Measurements from ENCODE around the gene PLK3. TPM values are rescaled to one million over a fixed set of nuclear protein-coding genes. Genes with fewer than 3 reads are reported as not detected.
A peak's percentile ranks its signal among the peaks of the same experiment; 100 is the strongest.

The PLK3 gene
- total and polyA plus RNA-seq, 9 of the 15 experiments (the other 6 are each of a cell fraction or from before 2014, with no cell fraction given): 0.52 to 22.7 (median 11.0) TPM

DNA sequence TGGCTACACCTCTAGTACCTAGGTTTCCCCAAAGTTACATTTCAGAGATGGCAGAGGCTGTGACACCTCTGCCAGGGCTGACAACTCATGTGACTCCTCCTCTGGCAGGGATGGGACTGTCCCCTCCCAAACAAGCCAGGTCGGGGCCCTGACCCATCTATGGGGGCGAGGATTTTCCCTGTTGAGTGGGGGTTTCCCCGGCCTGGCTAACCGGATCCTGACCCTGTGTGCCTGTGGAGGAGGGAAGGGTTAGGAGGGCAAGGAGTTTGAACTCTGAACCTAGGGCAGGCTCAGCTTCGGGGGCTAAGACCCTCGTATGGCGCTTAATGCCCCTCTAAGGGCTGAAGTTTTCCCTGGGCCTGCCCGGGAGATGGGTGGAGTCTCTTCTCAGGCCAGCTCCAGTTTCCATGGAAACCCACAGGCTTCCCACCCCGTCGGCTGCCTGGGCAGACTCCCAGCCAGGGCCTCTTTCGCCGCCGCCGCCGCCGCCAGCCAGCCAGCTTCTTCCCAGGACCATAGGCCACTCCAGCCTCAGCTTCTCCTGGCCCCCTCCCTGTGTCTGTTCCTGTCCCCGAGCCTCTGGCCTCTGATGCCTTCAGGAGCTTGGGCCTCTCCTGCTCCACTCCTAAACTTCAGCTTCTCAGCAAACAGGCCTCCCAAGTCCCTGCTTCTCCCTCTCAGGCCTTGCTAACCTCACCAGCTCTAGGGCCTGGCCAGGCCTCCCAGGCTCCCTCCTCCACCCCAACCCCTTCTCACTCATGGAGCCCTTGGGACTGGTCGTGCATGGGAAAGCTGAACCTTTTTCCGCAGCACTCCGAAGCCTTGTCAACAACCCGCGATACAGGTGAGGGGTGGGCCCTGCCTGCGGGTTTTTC is 8.1 kb downstream of the PLK3 start, which contains the start of gene BTBD19:
BTBD19 (plus strand) TSS at position 461 of the 875 bp plus-strand sequence; CDS start at position 759, 298 bp downstream.
- BruUV-seq (replicated peaks): no TSS peak
- peaks cover 36% of the 10 kb centered on the region; the same call in 2 of the 3 replicates for H3K36me3 ChIP-seq (ENCODE audit: control insufficient read depth, insufficient read depth, low read length)
- peak within 1 kb of the TSS; percentile 96 for H2AFZ ChIP-seq (ENCODE audit: low read depth, low read length)
- CTCF ChIA-PET (ENCODE audit: low intra/inter-chr PET ratio): no interaction called here
- in situ Hi-C loops (cut with MboI): loop anchor here (10.0 kb wide), 1 partner anchor 687 kb away; the partner anchor contains the start of gene TESK2
- H3K9me1 ChIP-seq (ENCODE audit: control insufficient read depth, insufficient read depth, low read length): peaks cover 6% of the 10 kb centered on the region
- H3K9ac ChIP-seq (ENCODE audit: insufficient read depth in 1 of 2, low read depth in 2 of 2, low read length in 2 of 2): peak within 1 kb of the TSS; percentile 86 to 92
- DNase-seq (ENCODE audit: extremely low read depth in 1 of 4, low spot score in 3 of 4) (peak; percentile 74 to 89 (median 82)), FAIRE-seq (peak; percentile 37), ATAC-seq (peak; percentile 52)
- intact Hi-C loops (cut with micrococcal nuclease): loop anchor here (10.0 kb wide), 1 partner anchor 173 kb away; no protein-coding TSS in a partner anchor
- peaks cover 59 to 72% of the 10 kb centered on the region in 2 experiments for H3K4me1 ChIP-seq (replicated peaks in 1 of 2; ENCODE audit: control insufficient read depth in 2 of 2, insufficient read depth in 2 of 2, low read length in 2 of 2)
- no peaks in the 10 kb centered on the region for H4K20me1 ChIP-seq (replicated peaks; ENCODE audit: control insufficient read depth, insufficient read depth, low read length)
- H3K4me2 ChIP-seq (ENCODE audit: insufficient read depth, low read length): peak within 1 kb of the TSS; percentile 80
- peak within 1 kb of the TSS; percentile 30 for H3K4me3 ChIP-seq
- no peaks in the 10 kb centered on the region for H3K27me3 ChIP-seq (ENCODE audit: control insufficient read depth in 2 of 2, insufficient read depth in 2 of 2, low read length in 2 of 2)
- POLR2A ChIA-PET: interaction anchor here (0.6 to 16.9 kb wide), 26 partner anchors 8 to 498 kb away, joined by 3 to 594 read pairs (median 4); partner anchors contain the start of genes BEST4, HECTD3, PLK3 and RNU5D-1
- 19% methylated on average over 23 of the region's 23 CpGs for WGBS (ENCODE audit: insufficient coverage, low coverage, missing lambda C conversion rate)
- peaks cover 16% of the 10 kb centered on the region; the same call in 1 of the 3 replicates for H3K79me2 ChIP-seq (ENCODE audit: control insufficient read depth, insufficient read depth, low read length)
- peak within 1 kb of the TSS; percentile 100 for H3K27ac ChIP-seq (ENCODE audit: extremely low read depth, low read depth, low read length)
- H3K9me3 ChIP-seq (replicated peaks; ENCODE audit: control insufficient read depth, insufficient read depth, low read depth, low read length): no peaks in the 10 kb centered on the region
- TF ChIP-seq, protein P1, sequence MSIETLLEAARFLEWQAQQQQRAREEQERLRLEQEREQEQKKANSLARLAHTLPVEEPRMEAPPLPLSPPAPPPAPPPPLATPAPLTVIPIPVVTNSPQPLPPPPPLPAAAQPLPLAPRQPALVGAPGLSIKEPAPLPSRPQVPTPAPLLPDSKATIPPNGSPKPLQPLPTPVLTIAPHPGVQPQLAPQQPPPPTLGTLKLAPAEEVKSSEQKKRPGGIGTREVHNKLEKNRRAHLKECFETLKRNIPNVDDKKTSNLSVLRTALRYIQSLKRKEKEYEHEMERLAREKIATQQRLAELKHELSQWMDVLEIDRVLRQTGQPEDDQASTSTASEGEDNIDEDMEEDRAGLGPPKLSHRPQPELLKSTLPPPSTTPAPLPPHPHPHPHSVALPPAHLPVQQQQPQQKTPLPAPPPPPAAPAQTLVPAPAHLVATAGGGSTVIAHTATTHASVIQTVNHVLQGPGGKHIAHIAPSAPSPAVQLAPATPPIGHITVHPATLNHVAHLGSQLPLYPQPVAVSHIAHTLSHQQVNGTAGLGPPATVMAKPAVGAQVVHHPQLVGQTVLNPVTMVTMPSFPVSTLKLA (conservative IDR thresholded peaks at IDR 0.05): no peak
- TF ChIP-seq NONO (IDR thresholded peaks at IDR 0.05; ENCODE audit: low read depth in 2 of 2, low read length in 1 of 2) (no peak), HDAC1 (IDR thresholded peaks at IDR 0.05) (peak in 1 of 2 experiments; percentile 26; a peak in 1 of 4 replicates), SRSF3 (IDR thresholded peaks at IDR 0.05; ENCODE audit: insufficient read depth, low read length) (peak; percentile 65; the same call in 1 of the 2 replicates), ZNF175 (CRISPR knock-in tag; IDR thresholded peaks at IDR 0.05; ENCODE audit: low read depth) (0 out of 2 replicates have a peak, but pooled peaks have one; percentile 26), RBFOX2 (IDR thresholded peaks at IDR 0.05; ENCODE audit: low read depth, low read length) (peak; percentile 69), ZNF696 (CRISPR knock-in tag; conservative IDR thresholded peaks at IDR 0.05) (no peak)
- TF ChIP-seq, protein P2, sequence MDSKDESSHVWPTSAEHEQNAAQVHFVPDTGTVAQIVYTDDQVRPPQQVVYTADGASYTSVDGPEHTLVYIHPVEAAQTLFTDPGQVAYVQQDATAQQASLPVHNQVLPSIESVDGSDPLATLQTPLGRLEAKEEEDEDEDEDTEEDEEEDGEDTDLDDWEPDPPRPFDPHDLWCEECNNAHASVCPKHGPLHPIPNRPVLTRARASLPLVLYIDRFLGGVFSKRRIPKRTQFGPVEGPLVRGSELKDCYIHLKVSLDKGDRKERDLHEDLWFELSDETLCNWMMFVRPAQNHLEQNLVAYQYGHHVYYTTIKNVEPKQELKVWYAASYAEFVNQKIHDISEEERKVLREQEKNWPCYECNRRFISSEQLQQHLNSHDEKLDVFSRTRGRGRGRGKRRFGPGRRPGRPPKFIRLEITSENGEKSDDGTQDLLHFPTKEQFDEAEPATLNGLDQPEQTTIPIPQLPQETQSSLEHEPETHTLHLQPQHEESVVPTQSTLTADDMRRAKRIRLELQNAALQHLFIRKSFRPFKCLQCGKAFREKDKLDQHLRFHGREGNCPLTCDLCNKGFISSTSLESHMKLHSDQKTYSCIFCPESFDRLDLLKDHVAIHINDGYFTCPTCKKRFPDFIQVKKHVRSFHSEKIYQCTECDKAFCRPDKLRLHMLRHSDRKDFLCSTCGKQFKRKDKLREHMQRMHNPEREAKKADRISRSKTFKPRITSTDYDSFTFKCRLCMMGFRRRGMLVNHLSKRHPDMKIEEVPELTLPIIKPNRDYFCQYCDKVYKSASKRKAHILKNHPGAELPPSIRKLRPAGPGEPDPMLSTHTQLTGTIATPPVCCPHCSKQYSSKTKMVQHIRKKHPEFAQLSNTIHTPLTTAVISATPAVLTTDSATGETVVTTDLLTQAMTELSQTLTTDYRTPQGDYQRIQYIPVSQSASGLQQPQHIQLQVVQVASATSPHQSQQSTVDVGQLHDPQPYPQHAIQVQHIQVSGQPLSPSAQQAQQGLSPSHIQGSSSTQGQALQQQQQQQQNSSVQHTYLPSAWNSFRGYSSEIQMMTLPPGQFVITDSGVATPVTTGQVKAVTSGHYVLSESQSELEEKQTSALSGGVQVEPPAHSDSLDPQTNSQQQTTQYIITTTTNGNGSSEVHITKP (IDR thresholded peaks at IDR 0.05; ENCODE audit: partially characterized antibody): peak; percentile 70
- TF ChIP-seq, protein P3, sequence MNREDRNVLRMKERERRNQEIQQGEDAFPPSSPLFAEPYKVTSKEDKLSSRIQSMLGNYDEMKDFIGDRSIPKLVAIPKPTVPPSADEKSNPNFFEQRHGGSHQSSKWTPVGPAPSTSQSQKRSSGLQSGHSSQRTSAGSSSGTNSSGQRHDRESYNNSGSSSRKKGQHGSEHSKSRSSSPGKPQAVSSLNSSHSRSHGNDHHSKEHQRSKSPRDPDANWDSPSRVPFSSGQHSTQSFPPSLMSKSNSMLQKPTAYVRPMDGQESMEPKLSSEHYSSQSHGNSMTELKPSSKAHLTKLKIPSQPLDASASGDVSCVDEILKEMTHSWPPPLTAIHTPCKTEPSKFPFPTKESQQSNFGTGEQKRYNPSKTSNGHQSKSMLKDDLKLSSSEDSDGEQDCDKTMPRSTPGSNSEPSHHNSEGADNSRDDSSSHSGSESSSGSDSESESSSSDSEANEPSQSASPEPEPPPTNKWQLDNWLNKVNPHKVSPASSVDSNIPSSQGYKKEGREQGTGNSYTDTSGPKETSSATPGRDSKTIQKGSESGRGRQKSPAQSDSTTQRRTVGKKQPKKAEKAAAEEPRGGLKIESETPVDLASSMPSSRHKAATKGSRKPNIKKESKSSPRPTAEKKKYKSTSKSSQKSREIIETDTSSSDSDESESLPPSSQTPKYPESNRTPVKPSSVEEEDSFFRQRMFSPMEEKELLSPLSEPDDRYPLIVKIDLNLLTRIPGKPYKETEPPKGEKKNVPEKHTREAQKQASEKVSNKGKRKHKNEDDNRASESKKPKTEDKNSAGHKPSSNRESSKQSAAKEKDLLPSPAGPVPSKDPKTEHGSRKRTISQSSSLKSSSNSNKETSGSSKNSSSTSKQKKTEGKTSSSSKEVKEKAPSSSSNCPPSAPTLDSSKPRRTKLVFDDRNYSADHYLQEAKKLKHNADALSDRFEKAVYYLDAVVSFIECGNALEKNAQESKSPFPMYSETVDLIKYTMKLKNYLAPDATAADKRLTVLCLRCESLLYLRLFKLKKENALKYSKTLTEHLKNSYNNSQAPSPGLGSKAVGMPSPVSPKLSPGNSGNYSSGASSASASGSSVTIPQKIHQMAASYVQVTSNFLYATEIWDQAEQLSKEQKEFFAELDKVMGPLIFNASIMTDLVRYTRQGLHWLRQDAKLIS (CRISPR knock-in tag; IDR thresholded peaks at IDR 0.05): 0 out of 2 replicates have a peak, but pooled peaks have one; percentile 21
